ENCODE data around the gene ME1. TPM values are rescaled to one million over a fixed set of nuclear protein-coding genes. Genes with fewer than 3 reads are reported as not detected.

The ME1 gene
- total RNA-seq, 3 donors from 2014 or later = 5.2 to 34.6 (median 7.2) TPM

GRCh38 chr6:83333500-83333899 lies 97.4 kb downstream of the ME1 start:
- intact Hi-C loops (cut with DNase I; ENCODE audit: low total_unique reads) = no loop called here
- no peaks in the 10 kb centered on the region for H3K9me3 ChIP-seq
- no peak for TF ChIP-seq CTCF (IDR thresholded peaks at IDR 0.05)
- TF ChIP-seq POLR2AphosphoS5 (IDR thresholded peaks at IDR 0.05) = no peak
- TF ChIP-seq POLR2A (IDR thresholded peaks at IDR 0.05) = no peak
- H3K27me3 ChIP-seq = no peaks in the 10 kb centered on the region
- H3K27ac ChIP-seq = no peak overlapping the region
- no peak for DNase-seq (ENCODE audit: low spot score in 2 of 2)
- no peaks in the 10 kb centered on the region for H3K4me1 ChIP-seq
- no peaks in the 10 kb centered on the region for H3K36me3 ChIP-seq
- H3K4me3 ChIP-seq = no peak overlapping the region

- DNase-seq (ENCODE audit: low spot score in 2 of 2) = no peak
- H3K4me3 ChIP-seq = no peak overlapping the region
- no peaks in the 10 kb centered on the region for H3K36me3 ChIP-seq
- no peak overlapping the region for H3K27ac ChIP-seq
- no peaks in the 10 kb centered on the region for H3K4me1 ChIP-seq
- no peaks in the 10 kb centered on the region for H3K27me3 ChIP-seq
- no peaks in the 10 kb centered on the region for H3K9me3 ChIP-seq
- intact Hi-C loops (cut with DNase I; ENCODE audit: low total_unique reads) = no loop called here
- no peak for TF ChIP-seq POLR2AphosphoS5 (IDR thresholded peaks at IDR 0.05)
- no peak for TF ChIP-seq POLR2A (IDR thresholded peaks at IDR 0.05)
- TF ChIP-seq CTCF (IDR thresholded peaks at IDR 0.05) = no peak
These were observed 116.2 kb downstream of the ME1 start for GRCh38 chr6:83314693-83315092.

GRCh38 chr6:83313882-83314281 lies 117.0 kb downstream of the ME1 start:
- no peak overlapping the region for H3K27ac ChIP-seq
- H3K36me3 ChIP-seq = no peaks in the 10 kb centered on the region
- no peaks in the 10 kb centered on the region for H3K27me3 ChIP-seq
- intact Hi-C loops (cut with DNase I; ENCODE audit: low total_unique reads) = no loop called here
- H3K4me3 ChIP-seq = no peak overlapping the region
- no peak for DNase-seq (ENCODE audit: low spot score in 2 of 2)
- H3K9me3 ChIP-seq = no peaks in the 10 kb centered on the region
- H3K4me1 ChIP-seq = no peaks in the 10 kb centered on the region
- TF ChIP-seq POLR2AphosphoS5 (IDR thresholded peaks at IDR 0.05) (no peak), CTCF (IDR thresholded peaks at IDR 0.05) (no peak), POLR2A (IDR thresholded peaks at IDR 0.05) (no peak)

GRCh38 chr6:83311231-83311630 lies 119.6 kb downstream of the ME1 start:
- Histone ChIP-seq H3K4me3 (no peak overlapping the region), H3K27me3 (no peaks in the 10 kb centered on the region), H3K9me3 (no peaks in the 10 kb centered on the region), H3K4me1 (no peaks in the 10 kb centered on the region), H3K27ac (no peak overlapping the region), H3K36me3 (no peaks in the 10 kb centered on the region)
- intact Hi-C loops (cut with DNase I; ENCODE audit: low total_unique reads) = no loop called here
- DNase-seq (ENCODE audit: low spot score in 2 of 2) = no peak
- TF ChIP-seq POLR2AphosphoS5 (IDR thresholded peaks at IDR 0.05) (no peak), POLR2A (IDR thresholded peaks at IDR 0.05) (no peak), CTCF (IDR thresholded peaks at IDR 0.05) (no peak)

GRCh38 chr6:83310046-83310445 lies 120.8 kb downstream of the ME1 start:
- TF ChIP-seq CTCF (IDR thresholded peaks at IDR 0.05) = no peak
- TF ChIP-seq POLR2A (IDR thresholded peaks at IDR 0.05) = no peak
- TF ChIP-seq POLR2AphosphoS5 (IDR thresholded peaks at IDR 0.05) = no peak
- Histone ChIP-seq H3K27me3 (no peaks in the 10 kb centered on the region), H3K27ac (no peak overlapping the region), H3K36me3 (no peaks in the 10 kb centered on the region), H3K4me3 (no peak overlapping the region), H3K9me3 (no peaks in the 10 kb centered on the region), H3K4me1 (no peaks in the 10 kb centered on the region)
- intact Hi-C loops (cut with DNase I; ENCODE audit: low total_unique reads) = no loop called here
- no peak for DNase-seq (ENCODE audit: low spot score in 2 of 2)

All from breast epithelium (tissue), 4 donors.